Stomach (tissue), 9 donors: ENCODE results near the gene KCNQ5. TPM values are rescaled to one million over a fixed set of nuclear protein-coding genes. Genes with fewer than 3 reads are reported as not detected.

Experiments used
- DNase-seq, 2 donors: peaks; one replicate each; pipeline versions ENCODE4 v3.0.0 to v3.0.0-alpha.2; 2013 to 2019
- H3K27ac ChIP-seq, 5 donors: fragments of 200-600 bp in 4 of 5; sonication (generic) in 4 of 5; one replicate each; pipeline ENCODE4 v1.5.1; 2013 to 2019; ENCODE audit warnings: mild to moderate bottlenecking in 1 of 5, moderate library complexity in 1 of 5
- H3K27me3 ChIP-seq, 3 donors: fragments of 200-600 bp; sonication (generic); one replicate each; pipeline ENCODE4 v1.5.1; 2017 to 2019; ENCODE audit warnings: mixed run types in 1 of 3
- H3K36me3 ChIP-seq, 4 donors: fragments of 200-600 bp; sonication (generic); 1 replicate in 3 of 4; 2 replicates in 1 of 4; pipeline ENCODE4 v1.5.1; 2016 to 2019
- H3K4me1 ChIP-seq, 4 donors: fragments of 200-600 bp; sonication (generic); one replicate each; pipeline ENCODE4 v1.5.1; 2016 to 2019
- H3K4me3 ChIP-seq, 4 donors: fragments of 200-600 bp; sonication (generic) in 3 of 4; one replicate each; pipeline ENCODE4 v1.5.1; 2016 to 2019; ENCODE audit warnings: mild to moderate bottlenecking in 1 of 4
- H3K9me3 ChIP-seq, 4 donors: fragments of 200-600 bp; sonication (generic); one replicate each; pipeline ENCODE4 v1.5.1; 2016 to 2019
- EP300 ChIP-seq: sonication (generic); formaldehyde crosslinking; IDR thresholded peaks from one replicate; pipeline ENCODE4 v1.6.1; 2017; ENCODE audit warnings: antibody characterized with exemption
- POLR2A ChIP-seq, 4 donors: fragments of 450-650 bp; IDR thresholded peaks; one replicate each; pipeline ENCODE4 v1.6.1; 2016; ENCODE audit warnings: antibody characterized with exemption in 4 of 4, control low read depth in 2 of 4, mild to moderate bottlenecking in 1 of 4, moderate library complexity in 1 of 4
- POLR2AphosphoS5 ChIP-seq, 3 donors: sonication (generic); formaldehyde crosslinking; IDR thresholded peaks; one replicate each; pipeline ENCODE4 v1.6.1; 2016; ENCODE audit warnings: antibody characterized with exemption in 3 of 3
- WGBS, 5 donors: extraction: QIAGEN DNeasy Blood & Tissue Kit in 3 of 5; methylation state at CpG; one replicate each; pipeline versions ENCODE4 v1.1.5 to v1.1.7; 2013 to 2018; 5-methylcytosine and 5-hydroxymethylcytosine counted together
- intact Hi-C: fragments of 100-400 bp; cut with DNase I; formaldehyde crosslinking; loops from one replicate; pipeline ENCODE4 v1.15.1; 2023; ENCODE audit warnings: low total_unique reads
- polyA plus RNA-seq, 3 donors: library from polyadenylated mRNA; stranded (reverse); fragments of 200-250 nt; gene quantifications; one replicate each; pipeline ENCODE4 v1.2.3, GENCODE V29; 2013
- total RNA-seq, 5 donors: library from RNA; depleted of rRNA; stranded (reverse); fragments of >200 nt; gene quantifications; one replicate each; pipeline versions ENCODE4 v1.1.0 to v1.2.3, GENCODE V29; 2014 to 2016
- TF ChIP-seq, protein P1 (sequence below), 7 experiments: fragments of 450-650 bp in 4 of 7; fragments of 200-600 bp in 3 of 7; sonication (generic) in 3 of 7; IDR thresholded peaks; one replicate each; pipeline ENCODE4 v1.5.1; 2016 to 2019; ENCODE audit warnings: antibody characterized with exemption in 7 of 7, control low read depth in 2 of 7, mild to moderate bottlenecking in 1 of 7
- donor health status: healthy with polysubstance abuse.
- donor health status: Bipolar disorder and iron deficiency.
- donor health status: healthy.

KCNQ5 gene
- total and polyA plus RNA-seq, 8 donors: 0.12 to 2.8 (median 0.37) TPM; not detected in 2

DNA sequence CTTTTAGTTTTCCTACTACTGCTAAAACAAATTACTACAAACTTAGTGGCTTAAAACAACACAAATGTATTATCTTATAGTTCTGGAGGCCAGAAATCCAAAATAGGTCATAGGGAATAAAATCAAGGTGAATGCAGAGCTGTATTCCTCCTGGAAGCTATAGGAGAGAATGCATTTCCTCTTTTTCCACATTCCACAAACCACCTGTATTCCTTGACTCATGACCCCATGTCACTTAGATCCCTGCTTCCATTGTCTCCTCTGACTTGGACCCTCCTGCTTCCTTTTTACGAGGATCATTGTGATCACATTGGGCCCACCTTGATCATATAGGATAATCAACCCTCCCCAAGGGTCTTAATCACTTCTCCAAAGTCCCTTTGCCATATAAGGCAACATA is 200.8 kb downstream of the KCNQ5 start:
- Histone ChIP-seq H3K27ac (no peak overlapping the region), H3K9me3 (no peaks in the 10 kb centered on the region), H3K4me3 (no peak overlapping the region), H3K4me1 (no peaks in the 10 kb centered on the region), H3K36me3 (no peaks in the 10 kb centered on the region), H3K27me3 (no peaks in the 10 kb centered on the region)
- DNase-seq: no peak
- WGBS, 5 donors: 81 to 100% (median 88%) methylated on average over 1 of the region's 1 CpG
- intact Hi-C loops: no loop called here
- TF ChIP-seq POLR2AphosphoS5 (IDR thresholded peaks at IDR 0.05): no peak
- TF ChIP-seq POLR2A (IDR thresholded peaks at IDR 0.05): no peak
- no peak for TF ChIP-seq EP300
- TF ChIP-seq, protein P1, sequence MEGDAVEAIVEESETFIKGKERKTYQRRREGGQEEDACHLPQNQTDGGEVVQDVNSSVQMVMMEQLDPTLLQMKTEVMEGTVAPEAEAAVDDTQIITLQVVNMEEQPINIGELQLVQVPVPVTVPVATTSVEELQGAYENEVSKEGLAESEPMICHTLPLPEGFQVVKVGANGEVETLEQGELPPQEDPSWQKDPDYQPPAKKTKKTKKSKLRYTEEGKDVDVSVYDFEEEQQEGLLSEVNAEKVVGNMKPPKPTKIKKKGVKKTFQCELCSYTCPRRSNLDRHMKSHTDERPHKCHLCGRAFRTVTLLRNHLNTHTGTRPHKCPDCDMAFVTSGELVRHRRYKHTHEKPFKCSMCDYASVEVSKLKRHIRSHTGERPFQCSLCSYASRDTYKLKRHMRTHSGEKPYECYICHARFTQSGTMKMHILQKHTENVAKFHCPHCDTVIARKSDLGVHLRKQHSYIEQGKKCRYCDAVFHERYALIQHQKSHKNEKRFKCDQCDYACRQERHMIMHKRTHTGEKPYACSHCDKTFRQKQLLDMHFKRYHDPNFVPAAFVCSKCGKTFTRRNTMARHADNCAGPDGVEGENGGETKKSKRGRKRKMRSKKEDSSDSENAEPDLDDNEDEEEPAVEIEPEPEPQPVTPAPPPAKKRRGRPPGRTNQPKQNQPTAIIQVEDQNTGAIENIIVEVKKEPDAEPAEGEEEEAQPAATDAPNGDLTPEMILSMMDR (IDR thresholded peaks at IDR 0.05): no peak

DNA sequence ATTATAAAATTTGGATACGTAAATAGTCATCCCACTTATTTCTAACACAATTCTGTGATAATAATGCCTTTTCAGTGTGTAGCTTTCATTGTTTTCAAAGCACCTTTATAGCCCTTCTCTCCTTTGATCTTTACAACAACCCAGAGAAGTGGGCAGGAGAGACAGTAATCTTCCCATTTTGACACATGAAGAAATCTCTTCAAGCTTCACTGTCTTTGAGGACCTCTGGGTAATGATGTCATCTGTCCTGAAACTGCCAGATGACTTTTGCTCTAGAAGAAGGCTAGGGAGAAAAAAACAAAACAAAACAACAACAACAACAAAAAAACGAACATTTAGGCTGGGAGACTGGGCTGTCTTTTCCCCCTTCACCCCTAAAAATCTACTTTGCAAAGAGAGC is 203.0 kb downstream of the KCNQ5 start:
- TF ChIP-seq POLR2AphosphoS5 (IDR thresholded peaks at IDR 0.05): no peak
- TF ChIP-seq, protein P1 (IDR thresholded peaks at IDR 0.05): no peak
- TF ChIP-seq EP300: no peak
- TF ChIP-seq POLR2A (IDR thresholded peaks at IDR 0.05): no peak
- no peaks in the 10 kb centered on the region for H3K27me3 ChIP-seq
- WGBS, 5 donors: 63 to 78% (median 70%) methylated on average over 2 of the region's 2 CpGs
- no peaks in the 10 kb centered on the region for H3K4me1 ChIP-seq
- H3K36me3 ChIP-seq: no peaks in the 10 kb centered on the region
- DNase-seq: no peak
- no peaks in the 10 kb centered on the region for H3K9me3 ChIP-seq
- intact Hi-C loops: no loop called here
- H3K27ac ChIP-seq: no peak overlapping the region
- no peak overlapping the region for H3K4me3 ChIP-seq

DNA sequence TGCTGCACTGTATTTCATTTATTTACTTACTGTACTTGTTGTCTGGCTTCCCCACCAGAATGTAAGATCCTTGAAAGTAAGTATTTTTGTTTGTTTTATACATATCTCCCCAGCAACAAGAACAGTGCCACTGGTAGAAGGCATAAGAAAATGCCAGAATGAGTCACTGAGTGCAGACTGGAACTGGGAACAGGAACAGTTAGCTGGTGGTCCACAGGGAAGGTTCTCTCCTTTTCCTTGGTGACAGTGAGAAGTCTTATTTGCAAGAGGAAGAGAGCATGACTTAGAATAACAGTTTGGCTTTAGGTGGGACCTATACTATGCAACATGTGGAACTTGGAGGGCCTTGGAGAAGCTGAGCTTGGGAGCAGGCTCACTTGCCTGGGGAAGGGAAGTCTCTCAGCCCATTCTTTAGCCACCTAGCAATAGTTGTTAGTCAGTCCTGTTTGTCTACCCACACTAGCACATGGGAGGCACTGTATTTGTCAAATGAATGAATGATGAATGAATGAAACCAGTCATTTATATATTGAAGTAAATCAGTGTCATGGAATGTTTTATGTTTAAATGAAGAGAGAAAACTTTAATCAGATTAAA is 203.5 kb downstream of the KCNQ5 start:
- no peaks in the 10 kb centered on the region for H3K36me3 ChIP-seq
- DNase-seq: no peak
- H3K27me3 ChIP-seq: no peaks in the 10 kb centered on the region
- no peaks in the 10 kb centered on the region for H3K4me1 ChIP-seq
- no peak overlapping the region for H3K27ac ChIP-seq
- H3K9me3 ChIP-seq: no peaks in the 10 kb centered on the region
- intact Hi-C loops: no loop called here
- H3K4me3 ChIP-seq: no peak overlapping the region
- TF ChIP-seq POLR2A (IDR thresholded peaks at IDR 0.05) (no peak), POLR2AphosphoS5 (IDR thresholded peaks at IDR 0.05) (no peak), EP300 (no peak)
- TF ChIP-seq, protein P1 (IDR thresholded peaks at IDR 0.05): no peak

DNA sequence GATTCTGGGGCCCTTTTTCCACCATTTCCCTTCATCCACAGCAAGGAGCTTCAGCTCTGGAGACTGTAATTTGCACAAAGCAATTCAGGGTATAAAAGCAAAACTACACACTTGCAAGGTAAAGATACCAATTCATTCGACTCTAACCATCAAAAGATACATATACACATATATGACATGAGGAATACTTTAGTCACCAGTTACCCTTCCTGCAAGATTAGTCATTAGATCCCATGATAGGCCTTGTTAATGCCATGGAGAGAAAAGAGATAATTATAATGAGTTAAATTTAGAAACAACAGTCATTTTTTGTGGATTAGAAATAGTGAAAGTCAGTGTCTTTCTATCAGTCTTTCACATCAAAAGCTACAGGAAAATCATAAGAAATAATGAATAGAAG is 204.2 kb downstream of the KCNQ5 start:
- WGBS, 5 donors: 67 to 95% (median 81%) methylated on average over 1 of the region's 1 CpG
- Histone ChIP-seq H3K27ac (no peak overlapping the region), H3K27me3 (no peaks in the 10 kb centered on the region), H3K4me3 (no peak overlapping the region), H3K36me3 (no peaks in the 10 kb centered on the region), H3K4me1 (no peaks in the 10 kb centered on the region), H3K9me3 (no peaks in the 10 kb centered on the region)
- TF ChIP-seq EP300: no peak
- intact Hi-C loops: no loop called here
- DNase-seq: no peak

DNA sequence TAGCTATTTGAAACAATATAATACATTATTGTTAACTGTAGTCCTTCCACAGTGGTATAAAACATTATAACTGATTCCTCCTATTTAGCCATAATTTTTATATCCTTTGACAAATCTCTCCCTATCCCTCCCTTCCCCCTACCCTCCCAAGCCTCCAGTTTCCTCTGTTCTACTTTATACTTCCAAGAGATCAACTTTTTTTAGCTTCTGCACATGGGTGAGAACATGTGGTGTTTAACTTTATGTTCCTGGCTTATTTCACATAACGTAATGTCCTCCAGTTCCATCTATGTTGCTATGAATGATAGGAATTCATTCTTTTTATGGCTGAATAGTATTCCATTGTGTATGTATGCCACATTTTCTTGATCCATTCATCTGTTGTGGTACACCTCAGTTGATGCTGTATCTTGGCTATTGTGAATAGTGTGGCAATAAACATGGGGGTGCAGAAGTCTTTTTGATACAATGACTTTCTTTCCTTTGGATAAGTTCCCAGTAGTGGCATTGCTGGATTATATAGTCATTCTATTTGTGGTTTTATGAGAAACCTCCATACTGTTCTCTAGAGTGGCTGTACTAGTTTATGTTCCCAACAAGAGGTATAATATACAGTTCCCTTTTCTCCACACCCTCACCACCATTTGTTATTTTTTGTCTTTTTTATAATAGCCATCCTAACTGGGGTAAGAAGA is 205.0 kb downstream of the KCNQ5 start:
- Histone ChIP-seq H3K4me3 (no peak overlapping the region), H3K27me3 (no peaks in the 10 kb centered on the region), H3K36me3 (no peaks in the 10 kb centered on the region), H3K9me3 (no peaks in the 10 kb centered on the region), H3K27ac (no peak overlapping the region), H3K4me1 (no peaks in the 10 kb centered on the region)
- intact Hi-C loops: no loop called here
- no peak for DNase-seq
- 79 to 95% (median 87%) methylated on average over 1 of the region's 1 CpG for WGBS, 5 donors
- TF ChIP-seq POLR2A (IDR thresholded peaks at IDR 0.05) (no peak), EP300 (no peak), POLR2AphosphoS5 (IDR thresholded peaks at IDR 0.05) (no peak)
- TF ChIP-seq, protein P1 (IDR thresholded peaks at IDR 0.05): no peak
